Thyroid gland (tissue), 4 donors: ENCODE measurements around the gene DGKA.

ENCODE experiments used
- CTCF ChIP-seq, 6 experiments: fragments of 200-600 bp in 3 of 6; fragments of 450-650 bp in 3 of 6; sonication (generic) in 3 of 6; IDR thresholded peaks; one replicate each; pipeline ENCODE4 v1.5.1; 2016 to 2019; ENCODE audit warnings: antibody characterized with exemption in 6 of 6, mild to moderate bottlenecking in 2 of 6, inconsistent platforms in 1 of 6, moderate library complexity in 1 of 6
- POLR2A ChIP-seq, 2 donors: fragments of 450-650 bp; IDR thresholded peaks; one replicate each; pipeline ENCODE4 v1.6.1; 2017; ENCODE audit warnings: antibody characterized with exemption in 2 of 2, mild to moderate bottlenecking in 2 of 2, moderate library complexity in 1 of 2

DNA sequence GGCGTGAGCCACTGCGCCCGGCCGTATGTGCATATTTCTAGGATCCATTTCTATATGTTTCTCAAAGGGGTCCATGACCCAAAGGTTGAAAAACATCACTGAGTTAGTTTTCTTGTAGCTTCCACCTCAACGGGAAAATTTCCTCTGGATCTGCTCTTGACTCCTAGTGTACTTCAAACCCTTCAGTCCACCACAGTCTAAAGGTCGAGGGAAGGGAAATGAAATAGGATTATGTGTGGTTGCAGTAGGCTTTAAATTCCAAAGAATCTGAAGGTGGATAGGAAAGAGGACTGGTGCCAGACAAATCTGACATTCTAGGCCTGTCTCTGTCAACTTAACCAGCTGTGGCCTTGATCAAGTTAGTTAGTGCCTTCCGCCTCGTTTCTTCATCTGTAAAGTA, 64.4 kb downstream of the DGKA start:
- TF ChIP-seq CTCF (IDR thresholded peaks at IDR 0.05): no peak
- TF ChIP-seq POLR2A (IDR thresholded peaks at IDR 0.05): no peak
